Measurements from ENCODE around the gene MBD5.

- TF ChIP-seq POLR2A (IDR thresholded peaks at IDR 0.05) (no peak), CTCF (IDR thresholded peaks at IDR 0.05) (no peak)
Observed at GRCh38 chr2:148039783-148040182, 18.9 kb downstream of the MBD5 start.

Measured in adrenal gland (tissue), 5 donors.